Testis (tissue), 3 donors: Measurements from ENCODE around the gene C1QTNF8. TPM values are rescaled to one million over a fixed set of nuclear protein-coding genes. Genes with fewer than 3 reads are reported as not detected.

Experiments used
- DNase-seq: peaks from one replicate; pipeline ENCODE4 v3.0.0-alpha.2; 2019
- H3K27ac ChIP-seq, 2 donors: fragments of 200-600 bp; sonication (generic); one replicate each; pipeline ENCODE4 v1.5.1; 2019
- H3K27me3 ChIP-seq: fragments of 200-600 bp; sonication (generic); one replicate; pipeline ENCODE4 v1.5.1; 2019
- H3K36me3 ChIP-seq: fragments of 200-600 bp; sonication (generic); one replicate; pipeline ENCODE4 v1.5.1; 2017; ENCODE audit warnings: low read depth; ENCODE audit errors: missing control alignments
- H3K4me1 ChIP-seq: fragments of 200-600 bp; sonication (generic); one replicate; pipeline ENCODE4 v1.5.1; 2019
- H3K4me3 ChIP-seq, 2 donors: fragments of 200-600 bp; sonication (generic); one replicate each; pipeline ENCODE4 v1.5.1; 2017 to 2019
- H3K9me3 ChIP-seq: fragments of 200-600 bp; sonication (generic); one replicate; pipeline ENCODE4 v1.5.1; 2017
- CTCF ChIP-seq, 3 experiments: fragments of 450-650 bp in 2 of 3; fragments of 200-600 bp in 1 of 3; sonication (generic) in 1 of 3; IDR thresholded peaks; one replicate each; pipeline ENCODE4 v1.5.1; 2016 to 2019; ENCODE audit warnings: antibody characterized with exemption in 3 of 3, mild to moderate bottlenecking in 2 of 3, moderate library complexity in 1 of 3
- POLR2A ChIP-seq: fragments of 450-650 bp; IDR thresholded peaks from one replicate; pipeline ENCODE4 v1.6.1; 2017; ENCODE audit warnings: antibody characterized with exemption, mild to moderate bottlenecking, moderate library complexity
- WGBS, 2 donors: methylation state at CpG; one replicate each; pipeline ENCODE4 v1.1.5; 2018; 5-methylcytosine and 5-hydroxymethylcytosine counted together
- intact Hi-C: fragments of 100-400 bp; cut with DNase I; formaldehyde crosslinking; loops from one replicate; pipeline ENCODE4 v1.15.1; 2023; ENCODE audit warnings: low total_unique reads
- polyA plus RNA-seq: library from polyadenylated mRNA; stranded (reverse); fragments of 350-450 nt; fragmentation: Illumina TruSeq; extraction: RNeasy Lipid Tissue Mini Kit (QIAGEN cat#74804); gene quantifications from one replicate; pipeline ENCODE4 v1.2.3, GENCODE V29; 2014; ENCODE audit warnings: low read depth, low replicate concordance; ENCODE audit not compliant: insufficient read depth
- total RNA-seq, 2 donors: library from RNA; depleted of rRNA; stranded (reverse); fragments of >200 nt; gene quantifications; one replicate each; pipeline ENCODE4 v1.2.3, GENCODE V29; 2016

Gene C1QTNF8
- total and polyA plus RNA-seq, 3 donors from 2014 or later, result 1.3 to 2.7 TPM; not detected in 1

DNA sequence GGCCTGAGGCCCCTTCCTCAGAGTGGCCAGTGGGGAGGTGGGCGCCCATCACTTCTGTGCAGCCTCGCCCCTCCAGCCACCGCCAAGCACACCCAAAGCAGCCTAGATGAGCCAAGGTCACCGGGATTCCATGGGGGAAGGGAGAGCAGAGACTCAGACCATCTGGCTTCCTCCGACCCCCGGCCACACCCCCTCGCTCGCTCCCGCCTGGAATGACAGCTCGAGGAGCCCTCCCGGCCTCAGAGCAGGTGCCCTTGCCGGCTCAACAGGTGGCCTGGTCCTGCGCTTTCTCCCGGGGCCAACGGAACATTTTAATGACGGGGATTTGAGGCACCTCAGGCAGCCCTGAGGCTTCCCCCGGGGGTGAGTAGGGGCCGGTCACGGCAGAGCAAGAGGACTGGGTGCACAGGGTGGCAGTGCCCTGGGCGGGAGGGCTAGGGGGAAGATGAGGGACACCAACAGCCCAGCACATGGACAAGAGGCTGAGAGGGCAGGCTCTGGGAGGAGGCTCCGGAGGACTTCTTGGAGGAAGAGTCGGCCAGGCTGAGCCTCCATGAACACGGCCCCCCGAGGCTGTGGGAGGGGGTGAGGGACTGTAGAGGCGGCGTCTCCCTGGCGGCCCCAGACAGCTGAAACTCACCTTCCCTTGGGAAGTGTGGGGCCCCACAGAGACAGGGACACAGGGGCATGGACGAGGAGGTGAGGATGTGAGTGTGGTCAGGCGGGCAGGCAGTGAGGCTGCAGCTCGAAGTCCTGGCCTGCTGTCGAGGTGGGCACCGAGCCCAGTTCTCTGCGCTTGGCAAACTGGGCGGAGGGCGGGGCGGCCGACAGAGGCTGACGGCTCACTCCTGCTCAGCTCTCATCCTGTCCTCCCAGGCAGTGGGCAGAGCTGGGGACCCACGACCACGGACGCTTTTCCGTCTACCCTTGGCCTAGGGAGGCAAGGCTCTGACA, 12.5 kb upstream of the C1QTNF8 start:
- intact Hi-C loops, result no loop called here
- peak; percentile 71 for DNase-seq
- Histone ChIP-seq H3K9me3 (no peaks in the 10 kb centered on the region), H3K4me3 (no peak overlapping the region), H3K36me3 (no peaks in the 10 kb centered on the region), H3K27me3 (no peaks in the 10 kb centered on the region), H3K27ac (no peak overlapping the region), H3K4me1 (peaks cover 1% of the 10 kb centered on the region)
- TF ChIP-seq POLR2A (no peak), CTCF (IDR thresholded peaks at IDR 0.05) (no peak)
- 47 to 51% methylated on average over 23 to 37 of the region's 42 CpGs for WGBS, 2 donors

DNA sequence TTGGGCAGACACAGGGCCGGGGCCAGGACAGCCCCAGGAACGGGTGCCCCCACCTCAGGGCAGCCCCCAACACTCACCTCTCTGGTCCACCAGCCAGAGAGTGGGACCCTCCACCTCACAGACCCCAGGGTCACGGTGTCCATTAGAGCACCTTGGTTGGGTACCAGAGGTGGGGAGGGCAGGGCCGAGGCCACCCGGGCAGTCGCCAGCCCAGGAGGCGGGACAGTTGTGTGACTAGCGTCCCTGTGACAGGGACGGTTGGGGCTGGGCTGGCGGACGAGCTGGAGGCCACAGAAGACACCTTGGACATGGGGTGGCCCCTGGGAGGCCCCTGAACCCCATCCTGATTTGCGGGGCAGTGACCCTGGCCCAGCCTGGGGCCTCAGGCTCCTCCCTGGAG, 11.7 kb upstream of the C1QTNF8 start:
- Histone ChIP-seq H3K27ac (no peak overlapping the region), H3K36me3 (no peaks in the 10 kb centered on the region), H3K4me3 (no peak overlapping the region), H3K4me1 (peaks cover 9% of the 10 kb centered on the region), H3K9me3 (no peaks in the 10 kb centered on the region), H3K27me3 (no peaks in the 10 kb centered on the region)
- no peak for DNase-seq
- intact Hi-C loops, result no loop called here
- TF ChIP-seq POLR2A (no peak), CTCF (IDR thresholded peaks at IDR 0.05) (no peak)
- 79% methylated on average over 12 of the region's 12 CpGs; no CpG with 5 or more reads in 1 of the 2 donors for WGBS, 2 donors

DNA sequence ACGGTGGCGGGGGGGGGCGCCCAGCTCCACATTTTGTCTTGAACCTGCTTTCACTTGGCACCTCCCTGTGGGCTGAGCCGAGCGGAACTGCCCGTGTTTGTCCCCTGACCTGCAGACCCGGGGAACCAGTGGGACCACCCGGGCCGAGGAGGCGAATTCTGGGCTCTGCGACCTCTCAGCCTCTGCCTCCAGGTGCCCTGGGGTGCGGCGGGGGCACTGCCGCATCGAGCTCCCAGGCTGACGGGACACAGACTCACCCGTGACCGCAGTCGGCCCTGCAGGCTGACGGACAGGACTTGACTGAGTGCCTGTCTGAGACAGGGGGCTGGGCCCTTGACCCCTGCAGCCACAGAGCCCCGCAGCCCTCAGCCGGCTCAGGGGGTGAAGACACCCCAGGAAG, 11.1 kb upstream of the C1QTNF8 start:
- Histone ChIP-seq H3K36me3 (no peaks in the 10 kb centered on the region), H3K4me1 (peaks cover 9% of the 10 kb centered on the region), H3K27me3 (no peaks in the 10 kb centered on the region), H3K4me3 (no peak overlapping the region), H3K27ac (no peak overlapping the region), H3K9me3 (no peaks in the 10 kb centered on the region)
- 69 to 73% methylated on average over 15 to 22 of the region's 22 CpGs for WGBS, 2 donors
- TF ChIP-seq POLR2A (no peak), CTCF (IDR thresholded peaks at IDR 0.05) (no peak)
- intact Hi-C loops, result no loop called here
- DNase-seq, result no peak

GRCh38 chr16:1106659-1107058, 10.6 kb upstream of the C1QTNF8 start:
- intact Hi-C loops, result no loop called here
- no peaks in the 10 kb centered on the region for H3K36me3 ChIP-seq
- WGBS, 2 donors, result 73 to 100% methylated on average over 4 to 14 of the region's 16 CpGs
- H3K9me3 ChIP-seq, result no peaks in the 10 kb centered on the region
- TF ChIP-seq POLR2A (no peak), CTCF (IDR thresholded peaks at IDR 0.05) (no peak)
- no peak overlapping the region for H3K4me3 ChIP-seq
- H3K27me3 ChIP-seq, result no peaks in the 10 kb centered on the region
- peaks cover 9% of the 10 kb centered on the region for H3K4me1 ChIP-seq
- H3K27ac ChIP-seq, result no peak overlapping the region
- DNase-seq, result no peak
